Ishikawa (cell line): ENCODE data around the gene WWOX.

ENCODE experiments used
- CEBPB ChIP-seq: IDR thresholded peaks from 2 replicates; pipeline ENCODE4 v1.6.1; 2012
- CREB1 ChIP-seq: IDR thresholded peaks from 2 replicates; pipeline ENCODE4 v1.6.1; 2012; ENCODE audit warnings: low read depth
- EGR1 ChIP-seq: IDR thresholded peaks from 2 replicates; pipeline ENCODE4 v1.6.1; 2012
- EP300 ChIP-seq: IDR thresholded peaks from 2 replicates; pipeline ENCODE4 v1.6.1; 2012; ENCODE audit warnings: borderline replicate concordance
- FOXM1 ChIP-seq: IDR thresholded peaks from 2 replicates; pipeline ENCODE4 v1.6.1; 2012; ENCODE audit warnings: low read depth, borderline replicate concordance
- MAX ChIP-seq: IDR thresholded peaks from 2 replicates; pipeline ENCODE4 v1.6.1; 2012
- NFIC ChIP-seq: IDR thresholded peaks from 2 replicates; pipeline ENCODE4 v1.6.1; 2012
- RAD21 ChIP-seq: IDR thresholded peaks from 2 replicates; pipeline ENCODE4 v1.6.1; 2012; ENCODE audit warnings: low read depth
- REST ChIP-seq: IDR thresholded peaks from 2 replicates; pipeline ENCODE4 v1.6.1; 2012; ENCODE audit warnings: low read depth, mild to moderate bottlenecking
- TAF1 ChIP-seq: IDR thresholded peaks from 2 replicates; pipeline ENCODE4 v1.6.1; 2012; ENCODE audit warnings: low read depth, mild to moderate bottlenecking
- TCF12 ChIP-seq: IDR thresholded peaks from 2 replicates; pipeline ENCODE4 v1.6.1; 2012; ENCODE audit warnings: low read depth
- TEAD4 ChIP-seq: IDR thresholded peaks from 2 replicates; pipeline ENCODE4 v1.6.1; 2012
- YY1 ChIP-seq: IDR thresholded peaks from 2 replicates; pipeline ENCODE4 v1.6.1; 2012; ENCODE audit warnings: low read depth
- ZBTB7A ChIP-seq: IDR thresholded peaks from 2 replicates; pipeline ENCODE4 v1.6.1; 2012; ENCODE audit warnings: low read depth
- TF ChIP-seq, protein P1 (sequence below): IDR thresholded peaks from 2 replicates; pipeline ENCODE4 v1.6.1; 2012

Gene WWOX

DNA sequence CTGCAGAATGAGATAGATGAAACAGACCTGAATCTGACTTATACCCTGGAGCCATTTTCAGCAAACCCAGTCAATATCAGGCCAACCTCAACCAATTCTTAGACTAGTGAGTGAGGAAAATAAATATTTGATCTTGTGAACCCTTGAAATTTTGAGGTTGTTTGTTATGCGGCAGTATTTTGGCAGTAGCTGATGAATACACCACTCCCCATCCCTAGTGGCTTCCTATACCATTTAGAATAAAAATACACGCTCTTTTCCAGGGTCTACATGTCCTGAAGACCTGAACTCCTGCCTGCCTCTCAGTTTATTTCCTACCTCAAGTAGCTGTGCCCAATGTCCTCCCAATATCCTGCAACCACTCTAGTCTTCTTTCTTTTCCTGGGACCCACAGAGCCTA is 647.3 kb downstream of the WWOX start:
- TF ChIP-seq YY1 = no peak
- no peak for TF ChIP-seq EP300
- TF ChIP-seq CEBPB = no peak
- TF ChIP-seq CREB1 = no peak
- TF ChIP-seq NFIC = no peak
- TF ChIP-seq REST = no peak
- TF ChIP-seq TCF12 = no peak
- TF ChIP-seq FOXM1 = no peak
- no peak for TF ChIP-seq ZBTB7A
- no peak for TF ChIP-seq TEAD4
- TF ChIP-seq EGR1 = no peak
- TF ChIP-seq MAX = no peak
- no peak for TF ChIP-seq RAD21
- TF ChIP-seq TAF1 = no peak

DNA sequence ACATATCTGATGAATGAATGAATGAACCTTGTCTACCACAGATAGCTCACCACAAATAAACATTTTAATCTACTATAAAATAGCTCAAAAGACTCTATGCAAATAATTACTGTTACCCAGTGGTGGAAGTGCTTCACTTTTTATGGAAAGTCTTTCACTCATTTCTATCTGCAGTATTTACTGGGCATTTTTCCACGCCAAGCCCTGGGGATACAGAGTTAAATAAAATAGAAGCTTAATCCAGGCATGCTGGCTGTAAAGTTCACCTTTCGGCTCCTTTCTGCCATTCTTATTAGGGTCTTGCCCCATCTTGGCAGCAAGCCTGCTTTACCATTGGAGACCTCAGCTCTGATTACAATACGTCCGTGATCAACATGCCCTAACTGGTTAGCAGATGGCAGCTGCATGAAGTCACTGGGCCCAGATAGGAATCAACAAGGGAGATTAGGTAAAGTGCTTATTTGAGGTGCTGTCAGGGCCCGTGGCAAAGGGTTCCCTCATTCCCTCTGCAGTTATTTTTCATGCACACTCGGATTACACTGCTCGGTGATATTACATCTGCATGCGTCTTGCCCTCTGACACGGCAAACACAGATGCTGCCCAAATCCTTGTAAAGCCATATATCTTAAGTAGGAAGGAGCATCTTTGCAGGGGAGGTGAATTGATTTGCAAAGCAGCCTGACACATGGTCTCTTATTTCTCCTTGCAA is 648.9 kb downstream of the WWOX start:
- no peak for TF ChIP-seq CREB1
- TF ChIP-seq TAF1 = no peak
- TF ChIP-seq MAX = no peak
- TF ChIP-seq ZBTB7A = no peak
- no peak for TF ChIP-seq EP300
- no peak for TF ChIP-seq CEBPB
- TF ChIP-seq FOXM1 = no peak
- TF ChIP-seq NFIC = no peak

GRCh38 chr16:78749745-78750268 is 650.4 kb downstream of the WWOX start:
- TF ChIP-seq TEAD4 (no peak), TCF12 (no peak), CEBPB (no peak), FOXM1 (no peak), EGR1 (no peak), MAX (no peak), ZBTB7A (no peak), EP300 (no peak), YY1 (no peak), NFIC (no peak), RAD21 (no peak), CREB1 (no peak), TAF1 (no peak), REST (no peak)
- TF ChIP-seq, protein P1, sequence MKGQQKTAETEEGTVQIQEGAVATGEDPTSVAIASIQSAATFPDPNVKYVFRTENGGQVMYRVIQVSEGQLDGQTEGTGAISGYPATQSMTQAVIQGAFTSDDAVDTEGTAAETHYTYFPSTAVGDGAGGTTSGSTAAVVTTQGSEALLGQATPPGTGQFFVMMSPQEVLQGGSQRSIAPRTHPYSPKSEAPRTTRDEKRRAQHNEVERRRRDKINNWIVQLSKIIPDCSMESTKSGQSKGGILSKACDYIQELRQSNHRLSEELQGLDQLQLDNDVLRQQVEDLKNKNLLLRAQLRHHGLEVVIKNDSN = no peak

- TF ChIP-seq TCF12 = no peak
- no peak for TF ChIP-seq REST
- no peak for TF ChIP-seq TAF1
- no peak for TF ChIP-seq FOXM1
- TF ChIP-seq ZBTB7A = no peak
- no peak for TF ChIP-seq RAD21
- TF ChIP-seq YY1 = no peak
- TF ChIP-seq, protein P1 = no peak
- no peak for TF ChIP-seq EGR1
- no peak for TF ChIP-seq NFIC
- TF ChIP-seq CEBPB = no peak
Measured at GRCh38 chr16:78750611-78751010, 651.2 kb downstream of the WWOX start.
